K562 (cell line): ENCODE measurements around the gene HEMGN. TPM values are rescaled to one million over a fixed set of nuclear protein-coding genes. Genes with fewer than 3 reads are reported as not detected.

Experiments used
- ATF1 ChIP-seq, 2 experiments: fragments of 450-650 bp in 1 of 2; IDR thresholded peaks; 2 replicates each; pipeline ENCODE4 v1.6.1; 2016; ENCODE audit warnings: missing compliant biosample characterization in 1 of 2, missing genetic modification characterization in 1 of 2
- CCNT2 ChIP-seq: IDR thresholded peaks from 2 replicates; pipeline ENCODE4 v1.6.1; 2011; ENCODE audit warnings: borderline replicate concordance, low read depth, mild to moderate bottlenecking, moderate library complexity, mixed read lengths, low read length; ENCODE audit not compliant: insufficient read length; ENCODE audit errors: extremely low read depth
- CREB1 ChIP-seq, 2 experiments: sonication (generic) in 1 of 2; formaldehyde crosslinking in 1 of 2; IDR thresholded peaks; 2 replicates each; pipeline versions ENCODE4 v1.6.1 to v1.8.0; 2012 to 2022; ENCODE audit warnings: inconsistent platforms in 1 of 2, mild to moderate bottlenecking in 1 of 2, missing genetic modification reagents in 1 of 2, moderate library complexity in 1 of 2
- ESRRA ChIP-seq: fragments of 450-650 bp; IDR thresholded peaks from 2 replicates; pipeline ENCODE4 v1.6.1; 2014; ENCODE audit warnings: low read depth, mild to moderate bottlenecking, moderate library complexity, borderline replicate concordance
- JUND ChIP-seq, 2 experiments: IDR thresholded peaks; 2 replicates in 1 of 2; 3 replicates in 1 of 2; pipeline ENCODE4 v1.6.1; 2011; ENCODE audit warnings: borderline replicate concordance in 2 of 2, low read depth in 2 of 2, low read length in 2 of 2, improper control_type of control experiment in 1 of 2, missing biosample characterization in 1 of 2, missing genetic modification characterization in 1 of 2, missing genetic modification reagents in 1 of 2
- KLF6 ChIP-seq: fragments of 250-450 bp; sonication (Bioruptor Pico); IDR thresholded peaks from 2 replicates; pipeline ENCODE4 v1.4.0; 2020; ENCODE audit warnings: mild to moderate bottlenecking, moderate library complexity, borderline replicate concordance
- MTA2 ChIP-seq: fragments of 450-650 bp; IDR thresholded peaks from 2 replicates; pipeline ENCODE4 v1.6.1; 2016; ENCODE audit warnings: low read depth
- TCF3 ChIP-seq: sonication (generic); formaldehyde crosslinking; IDR thresholded peaks from 2 replicates; pipeline ENCODE4 v1.4.0; 2020; ENCODE audit warnings: mild to moderate bottlenecking, missing genetic modification reagents
- TEAD4 ChIP-seq, 2 experiments: sonication (generic) in 1 of 2; formaldehyde crosslinking in 1 of 2; IDR thresholded peaks; 2 replicates each; pipeline versions ENCODE4 v1.6.1 to v1.8.0; 2012 to 2022; ENCODE audit warnings: borderline replicate concordance in 1 of 2, inconsistent platforms in 1 of 2, low read length in 1 of 2, mild to moderate bottlenecking in 1 of 2, missing genetic modification reagents in 1 of 2
- TFAM ChIP-seq: fragments of 250-450 bp; sonication (Bioruptor Pico); conservative IDR thresholded peaks from 2 replicates; pipeline ENCODE4 v1.5.0; 2021; ENCODE audit warnings: mild to moderate bottlenecking, moderate library complexity
- ZBTB11 ChIP-seq, 3 experiments: fragments of 200-800 bp in 1 of 3; fragments of 250-450 bp in 1 of 3; fragments of 450-650 bp in 1 of 3; sonication (Bioruptor Pico) in 1 of 3; sonication (Bioruptor generic) in 1 of 3; formaldehyde crosslinking in 1 of 3; IDR thresholded peaks; 2 replicates each; pipeline versions ENCODE4 v1.6.1 to v1.8.0; 2016 to 2022; ENCODE audit warnings: mild to moderate bottlenecking in 2 of 3, missing genetic modification characterization in 2 of 3, missing compliant biosample characterization in 1 of 3, moderate library complexity in 1 of 3
- polyA plus RNA-seq, 8 experiments: library from polyadenylated mRNA; depleted of rRNA in 4 of 8; stranded (reverse) in 5 of 8; unstranded in 3 of 8; fragments of >200 nt; fragmentation: Nextera tagmentation in 2 of 8; fragmentation: Illumina TruSeq in 1 of 8; extraction: Ambion mirVana in 2 of 8; extraction: Trizol in 1 of 8; gene quantifications; 2 replicates each; pipeline versions ENCODE4 v1.2.1 to v1.2.3, GENCODE V29; 2011 to 2014; ENCODE audit warnings: inconsistent platforms in 1 of 8, missing spikeins in 1 of 8
- total RNA-seq, 7 experiments: library from RNA; depleted of rRNA in 6 of 7; stranded (reverse); fragments of >200 nt in 6 of 7; fragmentation: Illumina TruSeq in 2 of 7; extraction: Trizol in 2 of 7; gene quantifications; 2 replicates each; pipeline versions ENCODE4 v1.2.1 to v1.2.3, GENCODE V29; 2011 to 2021; ENCODE audit warnings: low replicate concordance in 1 of 7
- TF ChIP-seq, protein P1 (sequence below), 2 experiments: fragments of 450-650 bp; IDR thresholded peaks; 2 replicates each; pipeline ENCODE4 v1.6.1; 2016
- TF ChIP-seq, protein P2 (sequence below): fragments of 450-650 bp; IDR thresholded peaks from 2 replicates; pipeline ENCODE4 v1.6.1; 2016
- TF ChIP-seq, protein P3 (sequence below): IDR thresholded peaks from 2 replicates; pipeline ENCODE4 v1.6.1; 2016; ENCODE audit warnings: missing genetic modification characterization, missing compliant biosample characterization
- TF ChIP-seq, protein P4 (sequence below): fragments of 250-450 bp; sonication (Bioruptor Pico); IDR thresholded peaks from 2 replicates; pipeline ENCODE4 v1.8.0; 2022; ENCODE audit warnings: inconsistent platforms, mild to moderate bottlenecking, moderate library complexity, borderline replicate concordance

HEMGN gene
- total and polyA plus RNA-seq, 9 of the 15 experiments (the other 6 are each of a cell fraction or from before 2014, with no cell fraction given): 56.3 to 258 (median 137) TPM

DNA sequence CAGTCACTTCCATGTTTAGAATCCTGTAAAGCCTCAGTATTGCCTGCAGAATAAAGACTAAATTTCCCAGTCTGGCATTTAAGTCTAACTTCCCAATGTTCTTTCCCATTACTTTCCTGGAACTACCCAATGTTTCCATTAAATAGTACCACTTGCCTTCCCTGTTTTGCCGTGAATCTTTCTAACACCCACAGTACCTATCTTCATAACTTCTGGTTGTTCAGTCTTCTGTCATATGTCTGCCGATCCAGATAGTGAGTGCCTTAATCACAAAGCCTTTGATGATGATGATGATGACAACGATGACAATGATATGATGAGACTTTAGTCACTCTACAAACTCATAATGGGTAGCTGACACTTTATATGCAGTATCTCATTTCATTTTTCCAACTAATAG lies 6.6 kb upstream of the HEMGN start (continued):
- TF ChIP-seq, protein P1, sequence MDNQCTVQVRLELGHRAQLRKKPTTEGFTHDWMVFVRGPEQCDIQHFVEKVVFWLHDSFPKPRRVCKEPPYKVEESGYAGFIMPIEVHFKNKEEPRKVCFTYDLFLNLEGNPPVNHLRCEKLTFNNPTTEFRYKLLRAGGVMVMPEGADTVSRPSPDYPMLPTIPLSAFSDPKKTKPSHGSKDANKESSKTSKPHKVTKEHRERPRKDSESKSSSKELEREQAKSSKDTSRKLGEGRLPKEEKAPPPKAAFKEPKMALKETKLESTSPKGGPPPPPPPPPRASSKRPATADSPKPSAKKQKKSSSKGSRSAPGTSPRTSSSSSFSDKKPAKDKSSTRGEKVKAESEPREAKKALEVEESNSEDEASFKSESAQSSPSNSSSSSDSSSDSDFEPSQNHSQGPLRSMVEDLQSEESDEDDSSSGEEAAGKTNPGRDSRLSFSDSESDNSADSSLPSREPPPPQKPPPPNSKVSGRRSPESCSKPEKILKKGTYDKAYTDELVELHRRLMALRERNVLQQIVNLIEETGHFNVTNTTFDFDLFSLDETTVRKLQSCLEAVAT (IDR thresholded peaks at IDR 0.05): peak in 1 of 2 experiments; percentile 22; a peak in 1 of 4 replicates
- 0 out of 2 replicates have a peak, but pooled peaks have one; percentile 22 for TF ChIP-seq CREB1 (IDR thresholded peaks at IDR 0.05)
- 0 out of 2 replicates have a peak, but pooled peaks have one; percentile 27 for TF ChIP-seq CREB1 (CRISPR knock-in tag; IDR thresholded peaks at IDR 0.05)
- TF ChIP-seq ESRRA: no peak
- TF ChIP-seq TEAD4 (IDR thresholded peaks at IDR 0.05; ENCODE audit: low read length): peak; percentile 80
- TF ChIP-seq TEAD4 (CRISPR knock-in tag; IDR thresholded peaks at IDR 0.05; ENCODE audit: borderline replicate concordance): no peak
- TF ChIP-seq TCF3: peak; percentile 56
- TF ChIP-seq CCNT2: no peak
- TF ChIP-seq, protein P2, sequence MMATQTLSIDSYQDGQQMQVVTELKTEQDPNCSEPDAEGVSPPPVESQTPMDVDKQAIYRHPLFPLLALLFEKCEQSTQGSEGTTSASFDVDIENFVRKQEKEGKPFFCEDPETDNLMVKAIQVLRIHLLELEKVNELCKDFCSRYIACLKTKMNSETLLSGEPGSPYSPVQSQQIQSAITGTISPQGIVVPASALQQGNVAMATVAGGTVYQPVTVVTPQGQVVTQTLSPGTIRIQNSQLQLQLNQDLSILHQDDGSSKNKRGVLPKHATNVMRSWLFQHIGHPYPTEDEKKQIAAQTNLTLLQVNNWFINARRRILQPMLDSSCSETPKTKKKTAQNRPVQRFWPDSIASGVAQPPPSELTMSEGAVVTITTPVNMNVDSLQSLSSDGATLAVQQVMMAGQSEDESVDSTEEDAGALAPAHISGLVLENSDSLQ: peak; percentile 43
- TF ChIP-seq, protein P3, sequence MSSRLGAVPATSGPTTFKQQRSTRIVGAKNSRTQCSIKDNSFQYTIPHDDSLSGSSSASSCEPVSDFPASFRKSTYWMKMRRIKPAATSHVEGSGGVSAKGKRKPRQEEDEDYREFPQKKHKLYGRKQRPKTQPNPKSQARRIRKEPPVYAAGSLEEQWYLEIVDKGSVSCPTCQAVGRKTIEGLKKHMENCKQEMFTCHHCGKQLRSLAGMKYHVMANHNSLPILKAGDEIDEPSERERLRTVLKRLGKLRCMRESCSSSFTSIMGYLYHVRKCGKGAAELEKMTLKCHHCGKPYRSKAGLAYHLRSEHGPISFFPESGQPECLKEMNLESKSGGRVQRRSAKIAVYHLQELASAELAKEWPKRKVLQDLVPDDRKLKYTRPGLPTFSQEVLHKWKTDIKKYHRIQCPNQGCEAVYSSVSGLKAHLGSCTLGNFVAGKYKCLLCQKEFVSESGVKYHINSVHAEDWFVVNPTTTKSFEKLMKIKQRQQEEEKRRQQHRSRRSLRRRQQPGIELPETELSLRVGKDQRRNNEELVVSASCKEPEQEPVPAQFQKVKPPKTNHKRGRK (tag): no peak
- peak; percentile 53 for TF ChIP-seq MTA2
- no peak for TF ChIP-seq KLF6 (CRISPR knock-in tag)
- peak in 1 of 3 experiments; percentile 18; a peak in 1 of 6 replicates for TF ChIP-seq ZBTB11 (CRISPR knock-in tag; IDR thresholded peaks at IDR 0.05)
- no peak for TF ChIP-seq TFAM (CRISPR knock-in tag)
- TF ChIP-seq ATF1 (CRISPR knock-in tag; IDR thresholded peaks at IDR 0.05): no peak
- TF ChIP-seq ATF1 (tag; IDR thresholded peaks at IDR 0.05): peak; percentile 60
- TF ChIP-seq JUND (IDR thresholded peaks at IDR 0.05; ENCODE audit: borderline replicate concordance, low read depth, low read length): peak; percentile 34; the same call in 1 of the 2 replicates
- TF ChIP-seq JUND (tag; IDR thresholded peaks at IDR 0.05; ENCODE audit: borderline replicate concordance, low read depth, low read length): no peak; the same call in 2 of the 3 replicates
- TF ChIP-seq, protein P4, sequence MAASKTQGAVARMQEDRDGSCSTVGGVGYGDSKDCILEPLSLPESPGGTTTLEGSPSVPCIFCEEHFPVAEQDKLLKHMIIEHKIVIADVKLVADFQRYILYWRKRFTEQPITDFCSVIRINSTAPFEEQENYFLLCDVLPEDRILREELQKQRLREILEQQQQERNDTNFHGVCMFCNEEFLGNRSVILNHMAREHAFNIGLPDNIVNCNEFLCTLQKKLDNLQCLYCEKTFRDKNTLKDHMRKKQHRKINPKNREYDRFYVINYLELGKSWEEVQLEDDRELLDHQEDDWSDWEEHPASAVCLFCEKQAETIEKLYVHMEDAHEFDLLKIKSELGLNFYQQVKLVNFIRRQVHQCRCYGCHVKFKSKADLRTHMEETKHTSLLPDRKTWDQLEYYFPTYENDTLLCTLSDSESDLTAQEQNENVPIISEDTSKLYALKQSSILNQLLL (CRISPR knock-in tag): no peak
